A549 (cell line): ENCODE data around the gene CIPC. TPM values are rescaled to one million over a fixed set of nuclear protein-coding genes. Genes with fewer than 3 reads are reported as not detected.
A peak's percentile ranks its signal among the peaks of the same experiment; 100 is the strongest.

ENCODE experiments used
- ATAC-seq, 2 experiments: fragments of 200-7000 bp in 1 of 2; fragments of >200 bp in 1 of 2; cut with Nextera tagmentation in 1 of 2; cut with Tn5 transposase in 1 of 2; 3 replicates each; pipeline versions ENCODE4 v1.8.0 to v1.9.1; 2018 to 2020; ENCODE audit warnings: mild to moderate bottlenecking in 1 of 2, moderate library complexity in 1 of 2
- CTCF ChIA-PET: fragments of 300-600 bp; sonication (Branson Sonifier 250); formaldehyde crosslinking; extraction: SDS; loops from one replicate; lab custom pipeline; 2021; ENCODE audit warnings: antibody characterized with exemption, inconsistent platforms; lab: Yijun Ruan, JAX
- POLR2A ChIA-PET: fragments of 350-600 bp; formaldehyde crosslinking; extraction: SDS; loops from one replicate; lab custom pipeline; 2021; ENCODE audit warnings: antibody characterized with exemption, inconsistent platforms; lab: Yijun Ruan, JAX
- DNase-seq, 2 experiments: peaks; one replicate each; pipeline versions ENCODE4 v3.0.0 to v3.0.0-alpha.2; 2011 to 2016; ENCODE audit warnings: low read depth in 1 of 2, low spot score in 1 of 2
- FAIRE-seq: peaks from 2 replicates; lab custom pipeline; 2011; peaks lifted over from hg19 to GRCh38; lab: Jason Lieb, UNC
- H3K27ac ChIP-seq, 2 experiments: fragments of >200 bp; sonication (Bioruptor Twin); formaldehyde crosslinking; 3 replicates each; pipeline ENCODE4 v1.5.1; 2016 to 2017
- H3K4me1 ChIP-seq: fragments of >200 bp; sonication (Bioruptor Twin); formaldehyde crosslinking; 3 replicates; pipeline ENCODE4 v1.6.1; 2016
- H3K4me2 ChIP-seq: fragments of >200 bp; sonication (Bioruptor Twin); formaldehyde crosslinking; 3 replicates; pipeline ENCODE4 v1.6.1; 2016
- H3K4me3 ChIP-seq: fragments of >200 bp; sonication (Bioruptor Twin); formaldehyde crosslinking; 3 replicates; pipeline ENCODE4 v1.5.1; 2016
- H3K9me3 ChIP-seq: fragments of >200 bp; sonication (Bioruptor Twin); formaldehyde crosslinking; 3 replicates; pipeline ENCODE4 v1.6.1; 2016
- CBX2 ChIP-seq: fragments of 200-600 bp; sonication (generic); IDR thresholded peaks from 2 replicates; pipeline ENCODE4 v1.6.1; 2016; ENCODE audit warnings: low read depth, mild to moderate bottlenecking, borderline replicate concordance
- CHD2 ChIP-seq: fragments of 150-350 bp; IDR thresholded peaks from 2 replicates; pipeline ENCODE4 v1.6.1; 2014; ENCODE audit warnings: low read length; ENCODE audit not compliant: partially characterized antibody
- CHD4 ChIP-seq: fragments of 200-600 bp; sonication (generic); IDR thresholded peaks from 2 replicates; pipeline ENCODE4 v1.6.1; 2016; ENCODE audit warnings: antibody characterized with exemption, mild to moderate bottlenecking, borderline replicate concordance
- EHF ChIP-seq: fragments of 250-450 bp; sonication (Bioruptor Pico); IDR thresholded peaks from 2 replicates; pipeline ENCODE4 v1.5.0; 2020; ENCODE audit warnings: mild to moderate bottlenecking
- EHMT2 ChIP-seq: fragments of 200-600 bp; sonication (generic); IDR thresholded peaks from 2 replicates; pipeline ENCODE4 v1.6.1; 2016; ENCODE audit warnings: antibody characterized with exemption, low read depth, mild to moderate bottlenecking, moderate library complexity
- GATA3 ChIP-seq: IDR thresholded peaks from 2 replicates; pipeline ENCODE4 v1.6.1; 2012; ENCODE audit warnings: borderline replicate concordance
- HEYL ChIP-seq: fragments of 250-450 bp; sonication (Bioruptor Pico); IDR thresholded peaks from 2 replicates; pipeline ENCODE4 v1.8.0; 2021; ENCODE audit warnings: mild to moderate bottlenecking, moderate library complexity
- HOXB13 ChIP-seq: fragments of 250-450 bp; sonication (Bioruptor Pico); IDR thresholded peaks from 2 replicates; pipeline ENCODE4 v1.5.0; 2020; ENCODE audit warnings: low read depth, mild to moderate bottlenecking, moderate library complexity
- JUNB ChIP-seq: fragments of >200 bp; sonication (Bioruptor Twin); formaldehyde crosslinking; IDR thresholded peaks from 2 replicates; pipeline ENCODE4 v1.6.1; 2016
- MAFK ChIP-seq: fragments of 450-650 bp; IDR thresholded peaks from 2 replicates; pipeline ENCODE4 v1.6.1; 2014; ENCODE audit not compliant: partially characterized antibody
- MAZ ChIP-seq: fragments of 150-350 bp; IDR thresholded peaks from 2 replicates; pipeline ENCODE4 v1.6.1; 2014; ENCODE audit warnings: antibody characterized with exemption, low read depth, low read length, borderline replicate concordance
- MYC ChIP-seq: IDR thresholded peaks from 2 replicates; pipeline ENCODE4 v1.6.1; 2012; ENCODE audit warnings: mild to moderate bottlenecking, inconsistent platforms, low read length, improper control_type of control experiment, borderline replicate concordance
- NFE2L2 ChIP-seq: fragments of 150-350 bp; conservative IDR thresholded peaks from 2 replicates; pipeline ENCODE4 v1.6.1; 2014; ENCODE audit warnings: low read length
- NPAS2 ChIP-seq: fragments of 250-450 bp; sonication (Bioruptor Pico); IDR thresholded peaks from 2 replicates; pipeline ENCODE4 v1.8.0; 2022; ENCODE audit warnings: mild to moderate bottlenecking, moderate library complexity, borderline replicate concordance
- RAD21 ChIP-seq, 2 experiments: fragments of >200 bp in 1 of 2; sonication (Bioruptor Twin) in 1 of 2; formaldehyde crosslinking in 1 of 2; IDR thresholded peaks in 1 of 2; conservative IDR thresholded peaks in 1 of 2; 2 replicates in 1 of 2; 3 replicates in 1 of 2; pipeline ENCODE4 v1.6.1; 2012 to 2018; ENCODE audit warnings: inconsistent platforms in 1 of 2
- RARB ChIP-seq: fragments of 250-450 bp; sonication (Bioruptor Pico); IDR thresholded peaks from 2 replicates; pipeline ENCODE4 v1.8.0; 2021; ENCODE audit warnings: mild to moderate bottlenecking, moderate library complexity
- TP53 ChIP-seq: fragments of 250-450 bp; sonication (Bioruptor Pico); IDR thresholded peaks from 2 replicates; pipeline ENCODE4 v1.5.0; 2021; ENCODE audit warnings: mild to moderate bottlenecking, moderate library complexity
- WGBS: methylation state at CpG from one replicate; pipeline ENCODE4 v1.1.6; 2017; ENCODE audit errors: missing lambda C conversion rate; 5-methylcytosine and 5-hydroxymethylcytosine counted together
- polyA plus RNA-seq, 4 experiments: library from polyadenylated mRNA; depleted of rRNA in 3 of 4; stranded (reverse); fragments of >200 nt; fragmentation: RNase III in 1 of 4; extraction: RNeasy Plus Mini Kit Qiagen cat#74134 plus additional on column Dnase treatment in 1 of 4; gene quantifications; 2 replicates in 3 of 4; 3 replicates in 1 of 4; pipeline ENCODE4 v1.2.3, GENCODE V29; 2011 to 2017
- TF ChIP-seq, protein P1 (sequence below): fragments of 200-600 bp; sonication (generic); IDR thresholded peaks from 2 replicates; pipeline ENCODE4 v1.6.1; 2016; ENCODE audit warnings: antibody characterized with exemption, mild to moderate bottlenecking, moderate library complexity
- TF ChIP-seq, protein P2 (sequence below): IDR thresholded peaks from 2 replicates; pipeline ENCODE4 v1.6.1; 2012
- TF ChIP-seq, protein P3 (sequence below): fragments of >200 bp; sonication (Bioruptor Twin); formaldehyde crosslinking; IDR thresholded peaks from 2 replicates; pipeline ENCODE4 v1.6.1; 2016
- TF ChIP-seq, protein P4 (sequence below): fragments of 150-350 bp; IDR thresholded peaks from 2 replicates; pipeline ENCODE4 v1.6.1; 2014; ENCODE audit warnings: low read depth, mild to moderate bottlenecking, low read length

The CIPC gene
- polyA plus RNA-seq, 2 of the 4 experiments (the other 2 are of a cell fraction) = 8.9 to 13.9 TPM

DNA sequence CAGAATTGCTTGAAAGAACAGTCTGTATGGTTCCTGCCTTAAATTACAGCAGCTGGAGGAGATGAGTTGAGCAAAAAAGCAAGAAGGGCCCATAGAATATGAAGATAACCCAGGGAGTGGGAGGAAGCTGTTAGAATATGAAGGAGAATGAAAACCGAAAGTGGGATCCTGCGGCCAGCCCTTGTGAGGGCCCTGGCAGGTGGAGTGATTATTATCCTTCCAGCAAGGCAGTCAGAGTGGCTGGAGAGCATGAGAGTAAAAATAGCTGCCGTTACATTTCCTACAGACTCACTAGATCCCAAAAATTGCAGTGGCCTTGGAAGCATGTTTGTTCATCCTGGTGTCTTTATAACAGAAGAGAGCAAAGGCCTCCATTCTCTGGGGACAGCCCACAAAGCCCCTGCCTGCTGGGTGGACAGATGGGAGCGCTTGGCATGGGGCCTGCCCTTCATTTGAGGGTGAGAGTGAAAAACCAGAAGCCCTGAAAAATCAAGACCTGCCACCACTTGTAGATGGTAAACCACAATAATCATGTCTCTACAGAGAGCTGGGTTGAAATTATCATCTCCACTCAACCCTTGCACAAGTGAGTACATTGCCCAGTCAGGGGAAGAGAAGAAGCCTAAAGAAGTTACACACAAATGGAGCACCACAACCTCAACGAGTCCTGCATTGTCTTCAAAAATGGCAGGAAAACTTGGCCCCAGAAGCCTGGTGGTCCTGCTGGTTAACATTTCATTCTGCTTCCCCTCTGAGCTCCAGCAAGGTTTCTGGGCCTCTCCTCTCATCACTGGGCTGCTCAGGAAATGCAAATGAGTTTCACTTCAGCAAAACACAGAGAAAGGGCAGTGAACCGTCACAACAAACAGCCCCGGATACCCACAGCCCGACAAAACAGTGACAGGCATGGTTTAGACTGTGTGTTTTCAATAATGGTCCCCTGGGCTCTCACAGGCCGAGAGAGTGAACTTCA lies 23.0 kb downstream of the CIPC start (continued):
- TF ChIP-seq, protein P1, sequence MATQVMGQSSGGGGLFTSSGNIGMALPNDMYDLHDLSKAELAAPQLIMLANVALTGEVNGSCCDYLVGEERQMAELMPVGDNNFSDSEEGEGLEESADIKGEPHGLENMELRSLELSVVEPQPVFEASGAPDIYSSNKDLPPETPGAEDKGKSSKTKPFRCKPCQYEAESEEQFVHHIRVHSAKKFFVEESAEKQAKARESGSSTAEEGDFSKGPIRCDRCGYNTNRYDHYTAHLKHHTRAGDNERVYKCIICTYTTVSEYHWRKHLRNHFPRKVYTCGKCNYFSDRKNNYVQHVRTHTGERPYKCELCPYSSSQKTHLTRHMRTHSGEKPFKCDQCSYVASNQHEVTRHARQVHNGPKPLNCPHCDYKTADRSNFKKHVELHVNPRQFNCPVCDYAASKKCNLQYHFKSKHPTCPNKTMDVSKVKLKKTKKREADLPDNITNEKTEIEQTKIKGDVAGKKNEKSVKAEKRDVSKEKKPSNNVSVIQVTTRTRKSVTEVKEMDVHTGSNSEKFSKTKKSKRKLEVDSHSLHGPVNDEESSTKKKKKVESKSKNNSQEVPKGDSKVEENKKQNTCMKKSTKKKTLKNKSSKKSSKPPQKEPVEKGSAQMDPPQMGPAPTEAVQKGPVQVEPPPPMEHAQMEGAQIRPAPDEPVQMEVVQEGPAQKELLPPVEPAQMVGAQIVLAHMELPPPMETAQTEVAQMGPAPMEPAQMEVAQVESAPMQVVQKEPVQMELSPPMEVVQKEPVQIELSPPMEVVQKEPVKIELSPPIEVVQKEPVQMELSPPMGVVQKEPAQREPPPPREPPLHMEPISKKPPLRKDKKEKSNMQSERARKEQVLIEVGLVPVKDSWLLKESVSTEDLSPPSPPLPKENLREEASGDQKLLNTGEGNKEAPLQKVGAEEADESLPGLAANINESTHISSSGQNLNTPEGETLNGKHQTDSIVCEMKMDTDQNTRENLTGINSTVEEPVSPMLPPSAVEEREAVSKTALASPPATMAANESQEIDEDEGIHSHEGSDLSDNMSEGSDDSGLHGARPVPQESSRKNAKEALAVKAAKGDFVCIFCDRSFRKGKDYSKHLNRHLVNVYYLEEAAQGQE = no peak
- TF ChIP-seq, protein P2, sequence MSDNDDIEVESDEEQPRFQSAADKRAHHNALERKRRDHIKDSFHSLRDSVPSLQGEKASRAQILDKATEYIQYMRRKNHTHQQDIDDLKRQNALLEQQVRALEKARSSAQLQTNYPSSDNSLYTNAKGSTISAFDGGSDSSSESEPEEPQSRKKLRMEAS = no peak
- TF ChIP-seq HOXB13 (no peak), TP53 (CRISPR knock-in tag) (no peak), GATA3 (no peak)
- TF ChIP-seq, protein P3, sequence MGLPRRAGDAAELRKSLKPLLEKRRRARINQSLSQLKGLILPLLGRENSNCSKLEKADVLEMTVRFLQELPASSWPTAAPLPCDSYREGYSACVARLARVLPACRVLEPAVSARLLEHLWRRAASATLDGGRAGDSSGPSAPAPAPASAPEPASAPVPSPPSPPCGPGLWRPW = no peak
- TF ChIP-seq, all 56 proteins: peak for 0

DNA sequence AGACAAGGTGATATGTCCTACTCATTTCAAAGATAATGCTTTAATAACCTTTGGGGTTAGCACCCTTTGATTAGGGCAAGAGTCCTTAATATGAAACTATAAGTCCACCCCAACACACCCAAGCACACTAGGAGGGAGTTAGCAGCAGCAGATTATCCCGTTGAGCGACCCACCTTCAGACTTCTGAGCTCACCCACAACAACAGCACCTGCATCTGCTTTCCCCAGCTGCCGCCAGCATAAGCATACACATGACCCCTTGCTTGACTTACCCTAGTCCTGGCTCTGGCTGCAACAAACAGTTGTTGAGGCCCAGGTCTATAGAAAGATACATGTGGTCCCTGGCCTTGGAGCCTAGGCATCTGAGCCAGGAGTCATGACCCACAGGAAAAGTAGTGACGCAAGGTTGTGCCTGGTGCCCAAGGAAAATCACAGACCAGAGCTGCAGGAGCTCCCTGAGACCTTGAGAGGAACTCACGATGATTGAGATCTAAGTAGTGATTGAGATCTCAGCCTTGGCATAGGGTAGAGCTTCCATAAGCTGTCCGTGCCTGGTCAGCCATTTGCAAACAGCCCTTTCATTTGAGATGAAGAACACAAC lies 24.6 kb downstream of the CIPC start:
- no peak overlapping the region for H3K27ac ChIP-seq
- POLR2A ChIA-PET = interaction anchor here (1.0 to 1.1 kb wide), 2 partner anchors 8 to 24 kb away, joined by 3 to 4 read pairs; partner anchors contain the start of gene CIPC
- TF ChIP-seq RARB (CRISPR knock-in tag) = no peak
- TF ChIP-seq, all 56 proteins: peak for 0
- CTCF ChIA-PET = interaction anchor here (0.7 to 7.7 kb wide), 12 partner anchors 7 to 398 kb away, joined by 3 to 84 read pairs (median 8); no protein-coding TSS in a partner anchor
- FAIRE-seq (no peak), ATAC-seq (no peak), DNase-seq (no peak)
- WGBS = 87% methylated on average over 6 of the region's 6 CpGs
- Histone ChIP-seq H3K4me2 (no peak overlapping the region), H3K4me1 (peaks cover 15% of the 10 kb centered on the region; the same call in 2 of the 3 replicates), H3K9me3 (no peaks in the 10 kb centered on the region), H3K4me3 (no peak overlapping the region)

DNA sequence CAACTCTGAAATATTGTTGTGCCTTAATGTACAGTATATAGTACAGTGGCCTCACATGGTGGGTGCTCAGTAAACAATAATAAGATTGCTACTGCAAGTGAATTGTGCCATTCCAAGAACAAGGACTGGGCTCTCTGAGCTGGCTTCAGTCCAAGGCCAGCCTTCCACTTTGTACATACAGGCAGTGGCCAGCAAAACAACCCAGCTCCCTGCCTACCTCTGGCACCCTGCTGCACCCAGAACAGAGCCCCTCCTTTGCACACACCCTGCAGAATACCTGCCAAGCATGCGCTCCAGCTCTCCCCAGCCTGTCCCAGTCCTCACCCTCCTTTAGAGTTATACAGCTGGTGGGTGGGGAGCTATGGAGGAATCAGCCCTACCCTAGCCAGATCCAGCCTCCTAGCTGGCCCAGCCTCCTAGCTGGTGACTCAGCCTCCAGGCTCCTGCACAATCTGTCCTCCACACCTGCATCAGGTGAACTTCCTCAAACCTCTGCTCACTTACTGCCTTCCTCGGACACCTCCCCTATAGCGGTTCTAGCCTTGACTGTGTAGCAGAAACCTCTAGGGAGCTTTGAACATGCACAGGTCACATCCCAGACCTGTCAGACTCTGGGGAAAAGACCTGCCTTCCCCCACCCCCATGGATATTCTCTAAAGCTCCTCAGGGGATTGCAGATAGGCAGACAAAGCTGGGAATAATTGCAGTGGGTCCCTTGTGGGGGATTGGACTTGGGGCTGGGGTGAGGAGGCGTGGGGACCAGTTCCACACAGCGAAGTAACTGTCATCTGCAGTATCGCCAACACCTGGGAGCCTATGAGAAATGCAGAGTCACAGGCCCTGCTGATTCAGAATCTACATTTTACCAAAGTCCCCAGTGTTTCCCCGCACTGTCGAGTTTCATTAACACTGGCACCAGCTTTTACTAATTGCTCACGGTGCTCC lies 25.6 kb downstream of the CIPC start:
- ChIA-PET CTCF (interaction anchor here (0.7 to 7.7 kb wide), 28 partner anchors 8 to 413 kb away, joined by 3 to 84 read pairs (median 4); partner anchors contain the start of gene CIPC), POLR2A (interaction anchor here (0.6 to 1.1 kb wide), 3 partner anchors 9 to 274 kb away, joined by 3 to 5 read pairs (median 4); partner anchors contain the start of gene CIPC)
- no peaks in the 10 kb centered on the region for H3K9me3 ChIP-seq
- WGBS = 93% methylated on average over 8 of the region's 9 CpGs
- TF ChIP-seq MYC (no peak), RAD21 (conservative IDR thresholded peaks at IDR 0.05 in 1 of 2, IDR thresholded peaks at IDR 0.05 in 1 of 2) (no peak), MAFK (no peak), EHF (CRISPR knock-in tag) (no peak), EHMT2 (no peak), JUNB (no peak), GATA3 (no peak), CBX2 (no peak), NFE2L2 (no peak), MAZ (no peak), CHD4 (no peak), CHD2 (no peak), HEYL (no peak), NPAS2 (CRISPR knock-in tag) (no peak)
- TF ChIP-seq, protein P4, sequence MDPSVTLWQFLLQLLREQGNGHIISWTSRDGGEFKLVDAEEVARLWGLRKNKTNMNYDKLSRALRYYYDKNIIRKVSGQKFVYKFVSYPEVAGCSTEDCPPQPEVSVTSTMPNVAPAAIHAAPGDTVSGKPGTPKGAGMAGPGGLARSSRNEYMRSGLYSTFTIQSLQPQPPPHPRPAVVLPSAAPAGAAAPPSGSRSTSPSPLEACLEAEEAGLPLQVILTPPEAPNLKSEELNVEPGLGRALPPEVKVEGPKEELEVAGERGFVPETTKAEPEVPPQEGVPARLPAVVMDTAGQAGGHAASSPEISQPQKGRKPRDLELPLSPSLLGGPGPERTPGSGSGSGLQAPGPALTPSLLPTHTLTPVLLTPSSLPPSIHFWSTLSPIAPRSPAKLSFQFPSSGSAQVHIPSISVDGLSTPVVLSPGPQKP = no peak
- no peak overlapping the region for H3K4me3 ChIP-seq
- peak in 1 of 2 experiments; percentile 32; a peak in 3 of 6 replicates for ATAC-seq
- no peak for DNase-seq
- peak overlapping the region; percentile 92 for H3K4me2 ChIP-seq
- H3K4me1 ChIP-seq = peaks cover 15% of the 10 kb centered on the region; the same call in 2 of the 3 replicates
- H3K27ac ChIP-seq = no peak overlapping the region
- FAIRE-seq = no peak
